ENCODE data around the gene RTN4IP1.
A peak's percentile ranks its signal among the peaks of the same experiment; 100 is the strongest.
"Not testable (repeated sequence)": the region's sequence is repeated elsewhere in the genome, so short reads cannot be mapped to it uniquely, and the experiment has no call there.

RTN4IP1 gene

GRCh38 chr6:106629103-106629858, at the start of gene RTN4IP1, which contains the start of gene QRSL1:
Gene RTN4IP1, minus strand, starts transcription at chr6:106629498. Its CDS starts 477 bp downstream, at chr6:106629021.
Gene QRSL1, plus strand, starts transcription at chr6:106629578. Its CDS starts 104 bp downstream, at chr6:106629682.
- DNase-seq: peak; percentile 96

- no peak for DNase-seq
These were observed 48.0 kb upstream of the RTN4IP1 start for GRCh38 chr6:106677282-106677681.

- DNase-seq: no peak
These were observed 45.4 kb upstream of the RTN4IP1 start for GRCh38 chr6:106674541-106675229.

- no peak for DNase-seq
These were observed 42.4 kb upstream of the RTN4IP1 start for GRCh38 chr6:106671651-106672050.

GRCh38 chr6:106670236-106670635, 40.9 kb upstream of the RTN4IP1 start:
- DNase-seq: no peak

GRCh38 chr6:106667022-106667402, 37.7 kb upstream of the RTN4IP1 start:
- no peak for DNase-seq

GRCh38 chr6:106666282-106667021, 37.2 kb upstream of the RTN4IP1 start:
- no peak for DNase-seq

- DNase-seq: no peak
These were observed 33.2 kb upstream of the RTN4IP1 start for GRCh38 chr6:106662458-106662857.

- DNase-seq: no peak
These were observed 30.6 kb upstream of the RTN4IP1 start for GRCh38 chr6:106659859-106660258.

- peak; percentile 47 for DNase-seq
These were observed 29.2 kb upstream of the RTN4IP1 start for GRCh38 chr6:106658469-106658868.

GRCh38 chr6:106648651-106649308, 19.5 kb upstream of the RTN4IP1 start:
- peak; percentile 76 for DNase-seq

GRCh38 chr6:106643061-106643460, 13.8 kb upstream of the RTN4IP1 start:
- DNase-seq: no peak

- no peak for DNase-seq
These were observed 13.2 kb upstream of the RTN4IP1 start for GRCh38 chr6:106642476-106642875.

GRCh38 chr6:106639812-106640211, 10.5 kb upstream of the RTN4IP1 start:
- DNase-seq: no peak

GRCh38 chr6:106637717-106638341, 8.5 kb upstream of the RTN4IP1 start:
- peak; percentile 69 for DNase-seq

- DNase-seq: no peak
These were observed 7.9 kb upstream of the RTN4IP1 start for GRCh38 chr6:106637051-106637716.

GRCh38 chr6:106634565-106634964, 5.3 kb upstream of the RTN4IP1 start:
- DNase-seq: no peak

- peak; percentile 14 for DNase-seq
These were observed 2.0 kb upstream of the RTN4IP1 start for GRCh38 chr6:106631346-106631745.

GRCh38 chr6:106630366-106630765, 1.1 kb upstream of the RTN4IP1 start:
- DNase-seq: peak; percentile 59

- DNase-seq: no peak
These were observed 513 bp upstream of the RTN4IP1 start for GRCh38 chr6:106629859-106630163.

- DNase-seq: no peak
These were observed 618 bp downstream of the RTN4IP1 start for GRCh38 chr6:106628658-106629102.

- not testable (repeated sequence) for DNase-seq
These were observed 1.5 kb downstream of the RTN4IP1 start for GRCh38 chr6:106627760-106628159.
